ENCODE measurements around the gene ZNF148.

DNA sequence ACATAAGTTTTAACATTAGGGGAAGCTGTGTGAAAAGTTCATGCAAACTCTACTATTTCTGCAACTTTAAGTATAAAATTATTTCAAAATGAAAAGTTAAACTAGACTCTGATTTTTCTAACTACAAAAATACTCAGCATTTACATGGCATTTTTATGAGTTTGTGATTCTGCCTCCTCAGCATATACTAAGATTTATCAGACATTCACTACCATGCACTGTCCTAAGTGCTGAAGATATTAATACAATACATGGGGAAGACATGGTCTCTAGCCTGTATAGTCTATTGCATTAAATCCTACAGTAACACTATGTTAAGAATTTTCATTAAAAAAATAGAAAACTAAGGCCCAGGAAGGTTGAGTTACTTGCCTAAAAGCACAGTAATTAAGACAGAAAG, 80.7 kb downstream of the ZNF148 start:
- TF ChIP-seq POLR2AphosphoS5 (IDR thresholded peaks at IDR 0.05), result no peak
- no peak for TF ChIP-seq POLR2A (IDR thresholded peaks at IDR 0.05)
- TF ChIP-seq, protein P1, sequence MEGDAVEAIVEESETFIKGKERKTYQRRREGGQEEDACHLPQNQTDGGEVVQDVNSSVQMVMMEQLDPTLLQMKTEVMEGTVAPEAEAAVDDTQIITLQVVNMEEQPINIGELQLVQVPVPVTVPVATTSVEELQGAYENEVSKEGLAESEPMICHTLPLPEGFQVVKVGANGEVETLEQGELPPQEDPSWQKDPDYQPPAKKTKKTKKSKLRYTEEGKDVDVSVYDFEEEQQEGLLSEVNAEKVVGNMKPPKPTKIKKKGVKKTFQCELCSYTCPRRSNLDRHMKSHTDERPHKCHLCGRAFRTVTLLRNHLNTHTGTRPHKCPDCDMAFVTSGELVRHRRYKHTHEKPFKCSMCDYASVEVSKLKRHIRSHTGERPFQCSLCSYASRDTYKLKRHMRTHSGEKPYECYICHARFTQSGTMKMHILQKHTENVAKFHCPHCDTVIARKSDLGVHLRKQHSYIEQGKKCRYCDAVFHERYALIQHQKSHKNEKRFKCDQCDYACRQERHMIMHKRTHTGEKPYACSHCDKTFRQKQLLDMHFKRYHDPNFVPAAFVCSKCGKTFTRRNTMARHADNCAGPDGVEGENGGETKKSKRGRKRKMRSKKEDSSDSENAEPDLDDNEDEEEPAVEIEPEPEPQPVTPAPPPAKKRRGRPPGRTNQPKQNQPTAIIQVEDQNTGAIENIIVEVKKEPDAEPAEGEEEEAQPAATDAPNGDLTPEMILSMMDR (IDR thresholded peaks at IDR 0.05), result no peak
- no peak for TF ChIP-seq EP300 (IDR thresholded peaks at IDR 0.05)

All from sigmoid colon (tissue), 4 donors.